HepG2 (cell line): Measurements from ENCODE around the gene CYP17A1. TPM values are rescaled to one million over a fixed set of nuclear protein-coding genes. Genes with fewer than 3 reads are reported as not detected.

Source experiments
- ARID3A ChIP-seq: IDR thresholded peaks from 2 replicates; pipeline ENCODE4 v1.6.1; 2012; ENCODE audit warnings: low read depth, low read length, improper control_type of control experiment
- CBFB ChIP-seq: sonication (generic); formaldehyde crosslinking; IDR thresholded peaks from 2 replicates; pipeline ENCODE4 v1.4.0; 2020; ENCODE audit warnings: missing genetic modification reagents
- CEBPB ChIP-seq: IDR thresholded peaks from 2 replicates; pipeline ENCODE4 v1.6.1; 2011; ENCODE audit warnings: low read depth, low read length, improper control_type of control experiment, borderline replicate concordance
- CENPX ChIP-seq: sonication (generic); formaldehyde crosslinking; IDR thresholded peaks from 2 replicates; pipeline ENCODE4 v1.9.0; 2021; ENCODE audit warnings: mild to moderate bottlenecking, missing genetic modification reagents, moderate library complexity
- EP300 ChIP-seq, 3 experiments: sonication (generic) in 1 of 3; formaldehyde crosslinking in 1 of 3; IDR thresholded peaks; 2 replicates each; pipeline versions ENCODE4 v1.5.1 to v1.6.1; 2011 to 2020; ENCODE audit warnings: low read depth in 2 of 3, low read length in 2 of 3, borderline replicate concordance in 1 of 3, improper control_type of control experiment in 1 of 3, mild to moderate bottlenecking in 1 of 3, missing genetic modification reagents in 1 of 3, moderate library complexity in 1 of 3
- FOXK1 ChIP-seq: sonication (generic); formaldehyde crosslinking; IDR thresholded peaks from 2 replicates; pipeline ENCODE4 v1.4.0; 2020; ENCODE audit warnings: low read depth, missing genetic modification reagents, borderline replicate concordance
- KDM5A ChIP-seq: fragments of 200-600 bp; sonication (generic); IDR thresholded peaks from 2 replicates; pipeline ENCODE4 v1.7.0; 2018; ENCODE audit warnings: antibody characterized with exemption, mild to moderate bottlenecking, low read length, borderline replicate concordance
- MTF1 ChIP-seq: sonication (generic); formaldehyde crosslinking; IDR thresholded peaks from 2 replicates; pipeline ENCODE4 v1.5.0; 2020; ENCODE audit warnings: missing genetic modification reagents
- PAX8 ChIP-seq: sonication (generic); formaldehyde crosslinking; IDR thresholded peaks from 2 replicates; pipeline ENCODE4 v1.8.0; 2022; ENCODE audit warnings: mild to moderate bottlenecking, missing genetic modification reagents, borderline replicate concordance
- RBFOX2 ChIP-seq: fragments of 200-400 bp; formaldehyde crosslinking; IDR thresholded peaks from 2 replicates; pipeline ENCODE4 v1.6.1; 2017; ENCODE audit warnings: low read depth, mild to moderate bottlenecking, low read length
- SP2 ChIP-seq: sonication (generic); formaldehyde crosslinking; IDR thresholded peaks from 2 replicates; pipeline ENCODE4 v1.5.1; 2020; ENCODE audit warnings: mild to moderate bottlenecking, missing genetic modification reagents
- TGIF2 ChIP-seq: IDR thresholded peaks from 2 replicates; pipeline ENCODE4 v1.6.1; 2016; ENCODE audit warnings: control low read depth, missing compliant biosample characterization
- TRAFD1 ChIP-seq: sonication (generic); formaldehyde crosslinking; IDR thresholded peaks from 2 replicates; pipeline ENCODE4 v1.5.1; 2020; ENCODE audit warnings: missing genetic modification reagents, mild to moderate bottlenecking, borderline replicate concordance
- ZFP62 ChIP-seq: sonication (generic); formaldehyde crosslinking; IDR thresholded peaks from 2 replicates; pipeline ENCODE4 v1.4.0; 2020; ENCODE audit warnings: missing genetic modification reagents
- ZKSCAN5 ChIP-seq: sonication (generic); formaldehyde crosslinking; IDR thresholded peaks from 2 replicates; pipeline ENCODE4 v1.5.1; 2020; ENCODE audit warnings: mild to moderate bottlenecking, missing genetic modification reagents
- ZNF468 ChIP-seq: sonication (generic); formaldehyde crosslinking; IDR thresholded peaks from 2 replicates; pipeline ENCODE4 v1.8.0; 2022; ENCODE audit warnings: mild to moderate bottlenecking, moderate library complexity, missing genetic modification reagents
- ZNF576 ChIP-seq: sonication (generic); formaldehyde crosslinking; IDR thresholded peaks from 2 replicates; pipeline ENCODE4 v1.4.0; 2020; ENCODE audit warnings: mild to moderate bottlenecking, missing genetic modification reagents
- ZNF7 ChIP-seq: IDR thresholded peaks from 2 replicates; pipeline ENCODE4 v1.6.1; 2016; ENCODE audit warnings: missing biosample characterization, missing genetic modification reagents
- ZNF720 ChIP-seq: sonication (generic); formaldehyde crosslinking; IDR thresholded peaks from 2 replicates; pipeline ENCODE4 v1.4.0; 2020; ENCODE audit warnings: missing genetic modification reagents
- ZNF782 ChIP-seq: sonication (generic); formaldehyde crosslinking; IDR thresholded peaks from 2 replicates; pipeline ENCODE4 v1.4.0; 2020; ENCODE audit warnings: missing genetic modification reagents, mild to moderate bottlenecking, borderline replicate concordance
- polyA plus RNA-seq, 8 experiments: library from polyadenylated mRNA; depleted of rRNA in 3 of 8; stranded (reverse) in 7 of 8; unstranded in 1 of 8; fragments of >200 nt; fragmentation: Illumina TruSeq in 4 of 8; extraction: Trizol in 4 of 8; gene quantifications; 2 replicates each; pipeline versions ENCODE4 v1.2.1 to v1.2.3, GENCODE V29; 2011 to 2016; ENCODE audit warnings: low read depth in 4 of 8, missing spikeins in 1 of 8, mixed read lengths in 1 of 8; ENCODE audit not compliant: insufficient read depth in 1 of 8
- total RNA-seq, 5 experiments: library from RNA; depleted of rRNA; stranded (reverse); fragments of >200 nt; fragmentation: Illumina TruSeq; extraction: Trizol; gene quantifications; 2 replicates each; pipeline ENCODE4 v1.2.3, GENCODE V29; 2016; ENCODE audit warnings: low read depth in 1 of 5
- TF ChIP-seq, protein P1 (sequence below), 2 experiments: sonication (generic) in 1 of 2; formaldehyde crosslinking in 1 of 2; IDR thresholded peaks; 2 replicates each; pipeline versions ENCODE4 v1.4.0 to v1.6.1; 2016 to 2020; ENCODE audit warnings: borderline replicate concordance in 1 of 2, low read depth in 1 of 2, mild to moderate bottlenecking in 1 of 2, missing genetic modification reagents in 1 of 2

The CYP17A1 gene
- total and polyA plus RNA-seq, 2 of the 13 experiments (the other 11 are each of a cell fraction or from before 2014, with no cell fraction given), result 0.13 to 1.1 TPM

- TF ChIP-seq ZNF576 (CRISPR knock-in tag) (no peak), RBFOX2 (no peak), KDM5A (0 out of 2 replicates have a peak, but pooled peaks have one; percentile 32), TRAFD1 (CRISPR knock-in tag) (no peak; the same call in 1 of the 2 replicates), ZNF468 (no peak), SP2 (no peak), CBFB (CRISPR knock-in tag) (no peak), ZNF782 (CRISPR knock-in tag) (peak; percentile 54; the same call in 1 of the 2 replicates), MTF1 (no peak), EP300 (IDR thresholded peaks at IDR 0.05; ENCODE audit: low read depth in 2 of 2, low read length in 2 of 2) (peak in 1 of 2 experiments; percentile 78; a peak in 2 of 4 replicates), EP300 (CRISPR knock-in tag; IDR thresholded peaks at IDR 0.05; ENCODE audit: borderline replicate concordance) (peak; percentile 72), PAX8 (no peak), ZNF720 (CRISPR knock-in tag) (no peak), TGIF2 (CRISPR knock-in tag) (no peak), ZKSCAN5 (no peak; the same call in 1 of the 2 replicates), ZNF7 (CRISPR knock-in tag) (no peak), ZFP62 (CRISPR knock-in tag) (no peak), CENPX (CRISPR knock-in tag) (no peak), FOXK1 (peak; percentile 75; the same call in 1 of the 2 replicates), ARID3A (no peak; the same call in 1 of the 2 replicates), CEBPB (no peak)
- TF ChIP-seq, protein P1, sequence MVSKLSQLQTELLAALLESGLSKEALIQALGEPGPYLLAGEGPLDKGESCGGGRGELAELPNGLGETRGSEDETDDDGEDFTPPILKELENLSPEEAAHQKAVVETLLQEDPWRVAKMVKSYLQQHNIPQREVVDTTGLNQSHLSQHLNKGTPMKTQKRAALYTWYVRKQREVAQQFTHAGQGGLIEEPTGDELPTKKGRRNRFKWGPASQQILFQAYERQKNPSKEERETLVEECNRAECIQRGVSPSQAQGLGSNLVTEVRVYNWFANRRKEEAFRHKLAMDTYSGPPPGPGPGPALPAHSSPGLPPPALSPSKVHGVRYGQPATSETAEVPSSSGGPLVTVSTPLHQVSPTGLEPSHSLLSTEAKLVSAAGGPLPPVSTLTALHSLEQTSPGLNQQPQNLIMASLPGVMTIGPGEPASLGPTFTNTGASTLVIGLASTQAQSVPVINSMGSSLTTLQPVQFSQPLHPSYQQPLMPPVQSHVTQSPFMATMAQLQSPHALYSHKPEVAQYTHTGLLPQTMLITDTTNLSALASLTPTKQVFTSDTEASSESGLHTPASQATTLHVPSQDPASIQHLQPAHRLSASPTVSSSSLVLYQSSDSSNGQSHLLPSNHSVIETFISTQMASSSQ (IDR thresholded peaks at IDR 0.05; ENCODE audit: low read depth), result no peak
- TF ChIP-seq, protein P1 (CRISPR knock-in tag; IDR thresholded peaks at IDR 0.05; ENCODE audit: borderline replicate concordance), result 0 out of 2 replicates have a peak, but pooled peaks have one; percentile 23
These were observed 22.1 kb downstream of the CYP17A1 start (continued) for GRCh38 chr10:102814873-102815661.
